ENCODE measurements around the gene MTX1.
A peak's percentile ranks its signal among the peaks of the same experiment; 100 is the strongest.
"Not testable (repeated sequence)": the region's sequence is repeated elsewhere in the genome, so short reads cannot be mapped to it uniquely, and the experiment has no call there.

Gene MTX1

DNA sequence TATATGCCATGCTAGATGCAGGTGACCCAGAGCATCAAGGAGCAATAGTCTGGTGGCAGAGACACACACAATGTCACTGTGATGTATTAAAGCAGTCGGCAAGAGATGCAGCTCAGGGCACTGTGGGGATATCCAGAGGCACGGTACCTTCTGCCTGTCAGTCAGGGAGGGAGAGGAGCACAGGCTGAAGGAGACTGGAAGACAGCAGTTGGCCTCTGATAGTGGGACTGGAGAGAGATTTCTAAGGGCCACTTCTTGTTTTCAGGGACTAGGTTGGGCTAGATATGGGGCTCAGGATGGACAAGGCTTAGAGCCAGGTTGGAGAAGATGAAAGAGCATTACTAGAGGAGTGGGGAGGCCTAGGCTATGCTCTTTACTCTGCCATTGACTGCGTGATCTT is 22.8 kb downstream of the MTX1 start:
- not testable (repeated sequence) for DNase-seq (ENCODE audit: low read depth in 2 of 2, low spot score in 1 of 2)

DNA sequence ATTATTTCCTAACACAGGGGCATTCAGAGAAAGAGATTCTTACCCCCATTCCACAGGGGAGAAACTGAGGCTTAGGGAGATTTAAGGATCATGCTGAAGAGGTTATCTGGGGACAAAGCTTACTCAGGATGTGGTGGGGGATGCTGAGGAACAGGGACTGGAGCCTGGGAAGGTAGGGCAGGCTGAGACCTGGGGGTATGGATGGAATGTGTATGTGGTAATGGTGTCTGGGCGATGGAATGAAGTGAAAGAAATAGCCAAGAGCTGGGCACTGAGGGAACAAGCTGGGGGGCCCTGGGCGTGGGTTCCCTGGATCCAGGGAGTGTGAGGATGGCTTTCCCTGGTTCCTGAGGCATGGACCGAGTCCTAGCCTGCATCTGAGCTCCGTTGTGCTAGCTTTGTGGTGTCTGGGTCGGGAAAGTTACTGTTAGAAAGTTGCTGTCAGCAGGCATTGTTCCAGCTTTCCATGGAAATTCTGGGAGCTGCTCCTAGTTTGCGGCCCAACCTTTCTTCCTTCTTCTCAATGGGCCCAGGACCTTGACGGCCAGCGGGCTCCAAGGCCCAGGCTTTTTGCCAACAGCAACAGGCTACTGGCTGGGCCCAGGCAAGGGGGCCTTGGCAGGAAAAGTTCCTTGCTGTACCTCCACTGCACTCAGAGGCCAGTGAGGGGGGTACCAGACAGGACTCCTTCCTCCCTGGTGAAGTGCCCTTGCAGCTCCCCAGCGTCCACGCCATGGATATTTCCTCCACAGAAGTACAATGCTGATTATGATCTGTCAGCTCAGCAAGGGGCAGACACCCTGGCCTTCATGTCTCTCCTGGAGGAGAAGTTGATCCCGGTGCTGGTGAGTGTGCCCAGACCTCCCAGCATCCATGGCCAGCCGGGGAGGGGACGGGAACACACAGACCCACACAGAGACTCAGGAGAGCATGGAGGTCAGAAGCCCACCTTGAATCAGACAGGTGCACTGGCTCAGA is 23.8 kb downstream of the MTX1 start:
- DNase-seq (ENCODE audit: low read depth in 2 of 2, low spot score in 1 of 2): not testable (repeated sequence)

DNA sequence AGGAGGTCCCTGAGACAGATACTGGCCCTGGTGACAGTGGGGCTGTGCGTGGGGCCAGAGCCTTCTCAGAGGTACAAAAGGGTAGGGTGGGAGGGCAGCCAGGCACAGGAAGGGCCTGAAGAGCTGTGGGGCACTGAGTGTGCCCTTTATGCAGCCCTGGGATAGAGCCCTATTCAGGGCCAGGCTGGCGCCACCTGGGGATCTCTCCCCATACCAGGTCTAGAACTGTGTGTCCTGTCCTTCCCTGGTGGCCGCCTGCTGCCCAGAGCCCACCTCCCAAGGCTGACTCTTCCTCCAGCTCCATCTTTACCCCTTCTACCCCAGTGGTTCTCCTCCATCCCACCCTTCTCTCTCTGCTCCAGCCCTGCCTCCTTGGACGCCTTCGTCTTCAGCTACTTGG is 25.0 kb downstream of the MTX1 start:
- not testable (repeated sequence) for DNase-seq (ENCODE audit: low read depth in 2 of 2, low spot score in 1 of 2)

DNA sequence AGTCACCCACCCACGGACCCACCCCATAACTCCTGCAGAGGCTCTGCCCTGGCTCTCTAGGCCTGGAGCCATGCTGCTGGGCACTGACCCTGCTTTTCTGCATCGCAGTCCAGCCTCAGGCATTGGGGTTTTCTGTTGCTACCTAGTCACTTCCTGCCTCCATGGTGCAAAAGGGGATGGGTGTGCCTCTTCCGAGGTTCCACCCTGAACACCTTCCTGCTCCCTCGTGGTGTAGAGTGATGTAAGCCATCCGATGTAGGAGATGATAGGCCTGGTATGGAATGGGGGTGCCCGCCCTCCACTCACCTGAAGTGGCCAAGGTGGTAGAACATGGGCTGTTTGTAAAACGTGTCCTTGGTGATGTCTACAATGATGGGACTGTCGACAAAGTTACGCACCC is 26.9 kb downstream of the MTX1 start:
- not testable (repeated sequence) for DNase-seq (ENCODE audit: low read depth in 2 of 2, low spot score in 1 of 2)

DNA sequence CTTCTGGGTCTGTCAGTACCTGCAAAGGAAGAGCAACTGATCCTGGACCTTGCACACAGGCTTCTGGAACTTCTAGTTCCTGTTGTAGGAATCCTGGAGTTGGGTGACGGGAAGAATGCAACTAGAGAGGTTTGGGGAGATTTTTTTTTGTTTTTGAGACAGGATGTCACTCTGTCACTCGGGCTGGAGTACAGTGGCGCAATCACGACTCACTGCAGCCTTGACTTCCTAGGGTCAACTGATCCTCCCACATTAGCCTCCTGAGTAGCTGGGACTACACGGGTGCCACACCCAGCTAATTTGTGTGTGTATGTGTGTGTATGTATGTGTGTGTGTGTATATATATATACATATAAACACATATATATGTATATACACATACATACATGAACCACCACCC is 28.0 kb downstream of the MTX1 start:
- DNase-seq (ENCODE audit: low read depth in 2 of 2, low spot score in 1 of 2): no peak

DNA sequence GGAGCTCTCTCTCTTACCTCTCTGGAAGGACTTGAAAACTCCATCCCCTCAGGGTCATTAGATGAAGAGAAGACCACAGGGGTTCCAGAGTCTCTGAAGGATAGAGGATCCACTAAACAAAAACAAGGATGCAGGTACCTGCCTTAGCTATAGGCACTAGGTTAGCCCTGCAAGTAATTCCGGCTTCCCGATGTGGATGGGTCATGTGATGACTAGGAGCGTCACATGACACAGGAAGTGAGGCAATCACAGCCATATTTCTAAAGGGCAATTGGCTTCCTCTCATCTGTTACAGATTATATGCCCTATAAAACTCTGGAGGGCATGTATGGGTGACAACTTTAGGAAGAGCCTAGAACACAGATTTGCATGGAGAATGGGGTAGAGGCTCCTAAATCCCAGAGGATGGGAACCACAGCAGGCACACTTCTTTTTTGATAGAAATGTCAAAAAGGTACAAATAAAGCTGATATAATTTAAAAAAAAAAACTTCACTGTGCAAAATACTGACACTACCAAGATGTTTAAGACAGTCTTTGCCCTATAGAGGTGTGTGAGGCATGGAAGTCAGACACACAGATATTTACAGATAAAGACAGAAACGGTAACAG is 32.7 kb downstream of the MTX1 start:
- DNase-seq (ENCODE audit: low read depth in 2 of 2, low spot score in 1 of 2): no peak

DNA sequence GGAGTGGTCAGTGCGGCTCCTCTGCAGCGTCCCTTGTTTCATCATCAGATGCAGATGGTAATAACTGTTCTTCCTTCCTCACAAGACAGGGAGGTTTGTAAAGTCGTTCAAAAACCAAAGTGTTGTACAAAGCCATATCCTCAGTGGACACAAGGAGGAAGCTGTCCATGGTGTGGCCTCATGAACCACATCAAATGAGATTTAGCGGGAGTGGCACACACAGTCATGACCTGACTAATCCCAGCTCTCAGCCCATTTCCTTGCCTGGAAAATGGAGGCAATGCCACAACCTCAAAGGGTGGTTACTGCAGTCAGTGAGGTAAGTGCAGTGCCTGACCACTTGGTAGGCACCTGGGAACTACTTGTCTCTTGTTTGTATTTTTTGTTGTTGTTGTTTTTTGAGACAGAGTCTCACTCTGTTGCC is 33.4 kb downstream of the MTX1 start:
- no peak for DNase-seq (ENCODE audit: low read depth in 2 of 2, low spot score in 1 of 2)

DNA sequence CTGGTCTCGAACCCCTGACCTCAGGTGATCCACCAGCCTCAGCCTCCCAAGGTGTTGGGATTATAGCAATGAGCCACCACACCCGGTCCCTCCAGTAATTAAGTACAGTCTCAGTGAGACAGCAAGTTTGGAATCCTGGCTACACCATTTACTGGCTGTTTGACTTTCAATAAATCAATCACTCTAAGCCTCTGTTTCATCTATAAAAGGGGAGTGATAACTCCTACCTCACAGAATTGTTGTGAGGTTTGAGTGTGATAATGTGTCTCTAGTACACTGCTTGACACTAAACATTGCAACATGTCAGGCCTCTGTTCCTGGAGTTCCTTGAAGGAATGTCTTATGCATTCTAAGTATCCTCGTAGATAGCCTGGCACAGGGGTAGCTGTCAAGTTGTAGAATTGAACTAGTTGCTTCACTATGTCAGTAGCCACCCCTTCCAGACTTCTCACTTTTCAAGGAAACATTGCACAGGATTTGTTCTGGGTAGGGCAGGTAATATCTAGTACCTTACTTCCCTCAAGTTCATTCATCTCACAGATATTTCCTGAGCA is 34.4 kb downstream of the MTX1 start:
- no peak for DNase-seq (ENCODE audit: low read depth in 2 of 2, low spot score in 1 of 2)

DNA sequence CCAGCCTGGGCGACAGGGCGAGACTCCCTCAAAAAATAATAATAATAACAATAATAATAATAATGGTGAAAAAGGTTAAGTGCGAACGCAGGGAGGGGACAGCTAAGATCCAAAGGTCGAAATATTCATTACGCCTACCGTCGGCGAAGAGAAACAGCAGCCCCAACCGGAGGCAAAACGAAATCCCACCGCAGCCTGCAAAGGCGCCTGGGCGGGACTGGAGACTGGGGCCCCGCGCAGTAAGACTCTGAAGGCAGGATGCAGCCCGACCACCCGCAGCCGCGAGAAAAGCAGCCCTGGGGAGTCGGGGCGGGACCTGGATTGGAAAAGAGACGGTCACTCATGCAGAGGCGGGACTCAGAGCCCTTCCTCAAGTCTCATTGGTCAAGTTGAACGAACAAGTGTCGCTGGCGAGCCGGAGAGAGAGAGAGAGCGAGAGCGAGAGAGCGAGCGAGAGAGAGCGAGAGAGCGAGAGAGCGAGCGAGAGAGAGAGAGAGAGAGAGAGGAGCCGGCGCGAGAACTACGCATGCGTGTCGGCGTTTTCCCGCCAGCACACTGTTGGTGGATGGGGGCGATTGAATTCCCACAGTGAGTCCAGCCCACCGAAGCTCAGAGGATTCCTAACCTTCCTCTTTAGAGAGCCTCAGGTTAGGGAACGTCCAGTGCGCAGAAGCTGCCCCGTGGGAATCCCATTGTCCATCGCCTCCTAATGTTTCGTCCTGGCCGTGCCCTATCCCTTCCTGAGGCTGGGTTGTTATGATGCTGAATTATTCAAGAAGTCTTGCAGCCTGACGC is 36.1 kb downstream of the MTX1 start:
- peak; percentile 75 to 82 for DNase-seq (ENCODE audit: low read depth in 2 of 2, low spot score in 1 of 2)

DNA sequence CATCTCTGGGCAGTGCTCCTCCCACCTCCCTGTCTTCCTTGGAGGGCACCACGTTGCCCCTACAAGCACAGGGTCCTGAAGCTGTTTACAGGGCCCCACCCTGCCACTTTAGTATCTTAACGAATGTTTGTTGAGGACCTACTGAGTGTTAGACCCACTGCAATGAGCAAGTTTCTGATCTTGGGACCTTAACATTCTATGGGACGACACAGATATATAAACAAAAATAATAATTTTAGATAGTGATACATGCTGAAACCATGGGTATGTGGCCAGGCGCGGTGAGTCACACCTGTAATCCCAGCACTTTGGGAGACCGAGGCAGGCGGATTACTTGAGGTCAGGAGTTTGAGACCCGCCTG is 36.6 kb downstream of the MTX1 start:
- DNase-seq (ENCODE audit: low read depth in 2 of 2, low spot score in 1 of 2): no peak

DNA sequence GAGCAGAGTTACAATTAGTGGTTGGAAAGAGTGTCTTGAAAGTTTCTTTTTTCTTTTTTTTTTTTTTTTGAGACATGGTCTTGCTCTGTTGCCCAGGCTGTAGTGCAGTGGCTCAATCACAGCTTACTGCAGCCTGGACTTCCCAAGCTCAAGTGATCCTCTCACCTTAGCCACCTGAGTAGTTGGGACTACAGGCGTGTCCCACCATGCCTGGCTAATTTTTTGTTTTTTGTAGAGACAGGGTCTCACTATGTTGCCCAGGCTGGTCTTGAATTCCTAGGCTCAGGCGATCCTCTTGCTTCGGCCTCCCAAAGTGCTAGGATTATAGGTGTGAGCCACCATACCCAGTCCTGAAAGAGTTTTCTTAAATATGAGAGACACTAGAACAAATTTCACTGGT is 38.3 kb downstream of the MTX1 start:
- DNase-seq (ENCODE audit: low read depth in 2 of 2, low spot score in 1 of 2): not testable (repeated sequence)

DNA sequence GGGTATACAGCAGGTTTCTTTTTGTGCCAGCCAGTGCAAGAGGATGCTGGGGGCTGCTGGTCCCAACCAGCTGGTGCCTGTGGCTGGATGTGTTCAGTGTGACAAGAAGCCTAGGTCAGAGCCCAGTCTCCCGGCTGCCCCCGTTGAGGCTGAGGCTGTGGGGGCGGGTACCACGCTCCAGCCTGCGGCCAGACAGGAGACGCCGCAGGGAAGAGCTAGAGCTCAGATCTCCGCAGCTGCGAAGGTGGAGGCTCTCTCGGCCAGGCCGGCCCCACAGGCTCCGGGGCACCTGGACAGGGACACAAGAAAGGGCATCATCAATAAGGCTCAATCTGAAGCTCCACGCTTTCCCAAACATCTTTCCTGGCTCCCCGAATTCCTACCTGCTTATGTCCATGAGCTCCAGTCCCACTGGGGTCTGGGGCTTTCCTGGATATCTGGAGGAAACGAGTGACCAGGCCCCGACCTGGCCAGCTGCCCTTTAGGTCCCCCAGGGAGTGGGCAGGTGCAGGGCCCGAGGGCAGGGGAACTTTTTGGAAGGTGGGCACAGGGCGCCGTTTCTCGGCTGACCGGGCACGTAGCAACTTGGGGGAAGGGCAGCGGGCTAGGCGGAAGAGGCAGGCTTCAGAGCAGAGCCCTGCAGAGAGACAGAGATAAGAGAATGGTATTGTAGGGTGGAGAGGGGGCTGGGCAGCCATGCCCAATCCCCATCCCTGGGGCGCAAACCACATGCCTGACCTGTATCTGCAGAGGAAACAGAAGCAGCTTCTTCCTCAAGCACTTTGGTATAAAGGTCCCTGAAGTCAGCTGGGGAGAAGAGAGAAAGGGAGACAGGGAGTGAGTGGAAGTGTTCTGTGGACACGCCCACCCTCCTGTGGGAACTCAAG is 39.4 kb downstream of the MTX1 start:
- no peak for DNase-seq (ENCODE audit: low read depth in 2 of 2, low spot score in 1 of 2)

DNA sequence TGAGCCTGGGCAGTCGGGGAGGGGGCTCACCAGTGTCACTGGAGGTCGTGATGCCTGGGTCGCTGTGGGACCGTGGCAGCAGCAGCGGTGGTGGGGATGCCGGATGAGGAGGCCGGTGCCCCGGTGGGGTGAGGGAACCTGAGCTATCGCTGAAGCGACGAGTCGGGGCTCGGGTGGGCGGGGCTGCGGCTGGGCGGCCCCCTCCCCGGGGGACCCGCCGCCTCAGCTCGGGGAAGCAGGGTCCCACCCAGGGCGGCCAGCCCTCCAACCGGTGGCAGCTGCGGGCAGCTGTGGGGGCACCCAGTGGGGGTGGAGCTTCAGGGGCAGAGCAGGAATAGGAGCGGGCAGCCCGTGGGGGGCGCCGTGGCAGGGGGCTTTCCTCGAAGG is 41.7 kb downstream of the MTX1 start:
- DNase-seq (ENCODE audit: low read depth in 2 of 2, low spot score in 1 of 2): no peak

DNA sequence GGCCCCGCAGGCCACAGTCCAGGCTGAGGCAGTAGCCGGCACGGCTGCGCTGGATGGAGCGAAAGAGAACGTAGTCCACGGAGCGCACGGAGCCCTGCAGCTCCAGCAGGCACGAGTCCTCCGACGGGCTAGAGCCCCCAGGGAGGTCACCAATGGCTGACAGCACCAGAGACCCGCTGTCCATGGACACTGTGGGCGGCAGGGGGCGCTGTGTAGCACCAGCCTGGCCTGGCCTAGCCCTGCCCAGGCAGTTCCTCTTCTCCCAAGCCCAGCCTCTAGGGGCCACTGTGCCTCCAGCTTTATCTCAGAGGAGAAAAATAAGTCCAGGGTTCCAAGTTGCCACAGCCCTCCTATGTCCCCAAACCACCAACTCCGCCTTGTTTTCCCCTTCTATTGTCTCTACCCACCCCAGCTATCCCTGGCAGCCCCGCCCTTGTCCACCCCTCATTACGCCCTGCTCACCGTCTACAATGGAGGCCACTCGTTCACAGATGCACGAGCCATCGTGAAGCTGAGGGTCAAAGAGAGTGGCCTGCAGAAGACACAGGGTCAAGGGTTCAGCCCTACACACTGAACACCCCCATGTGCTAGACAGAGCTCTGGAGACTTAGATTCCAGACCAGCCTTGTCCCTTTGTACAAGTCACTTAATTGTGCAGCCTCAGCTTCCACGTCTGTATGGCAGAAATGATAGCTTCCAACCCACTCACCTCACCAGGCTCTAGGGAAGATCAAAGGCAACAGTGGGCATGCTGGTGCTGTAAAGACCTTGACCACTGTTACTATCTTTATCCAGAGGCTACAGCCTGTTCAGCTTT is 42.3 kb downstream of the MTX1 start:
- peak; percentile 87 to 95 for DNase-seq (ENCODE audit: low read depth in 2 of 2, low spot score in 1 of 2)

DNA sequence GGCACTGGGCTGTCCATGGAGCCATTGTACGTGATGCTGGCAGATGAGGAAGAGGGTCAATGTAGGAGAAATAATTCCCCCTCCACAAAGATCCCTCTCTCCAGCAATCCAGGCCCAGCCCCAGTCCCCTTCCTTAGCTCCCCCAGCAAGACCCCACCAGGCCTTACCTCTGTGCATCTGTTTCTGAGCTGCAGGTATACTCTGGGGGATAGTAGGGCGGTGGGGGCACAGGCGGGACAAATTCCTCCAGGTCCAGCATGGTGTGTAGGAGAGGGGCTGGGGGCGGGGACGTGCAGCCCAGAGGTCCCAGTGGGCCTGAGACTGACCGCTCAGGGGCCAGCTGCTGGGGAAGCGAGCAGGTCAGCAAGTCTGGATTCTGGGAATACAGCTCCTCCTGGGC is 43.1 kb downstream of the MTX1 start:
- no peak for DNase-seq (ENCODE audit: low read depth in 2 of 2, low spot score in 1 of 2)

DNA sequence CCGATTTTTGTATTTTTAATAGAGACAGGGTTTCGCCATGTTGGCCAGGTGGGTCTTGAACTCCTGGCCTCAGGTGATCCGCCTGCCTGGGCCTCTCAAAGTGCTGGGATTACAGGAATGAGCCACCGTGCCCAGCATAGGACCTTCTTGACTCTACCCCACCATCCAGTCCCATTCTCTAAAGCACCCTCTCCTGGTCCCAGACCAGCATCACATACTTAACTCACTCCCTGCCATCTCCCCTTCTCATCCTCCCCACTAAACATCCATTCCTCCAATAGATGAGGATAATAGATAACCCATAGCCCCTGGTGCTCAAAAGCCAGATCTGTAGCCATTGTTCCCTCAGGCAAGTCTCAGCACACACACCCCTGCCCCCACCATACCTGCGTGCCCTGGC is 44.7 kb downstream of the MTX1 start:
- DNase-seq (ENCODE audit: low read depth in 2 of 2, low spot score in 1 of 2): no peak

DNA sequence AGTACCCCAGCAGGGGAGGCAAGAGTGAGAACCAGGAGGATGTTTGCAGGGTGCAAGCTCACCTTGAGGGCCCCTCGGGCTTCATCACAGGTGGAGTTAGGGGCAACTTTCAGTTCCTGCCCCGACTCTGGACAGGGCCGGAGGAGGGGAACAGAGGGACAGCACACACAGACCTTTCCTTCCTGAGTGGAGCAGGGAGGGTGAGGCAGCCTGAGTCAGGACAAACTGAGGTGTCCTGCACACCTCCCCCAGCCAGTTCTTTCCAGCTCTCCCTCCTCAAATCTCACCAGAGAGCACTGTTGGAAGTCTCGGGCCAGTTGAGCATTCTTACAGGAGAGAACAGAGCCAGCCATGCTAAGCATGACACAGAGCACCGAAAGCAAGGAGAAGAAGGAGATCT is 45.3 kb downstream of the MTX1 start:
- DNase-seq (ENCODE audit: low read depth in 2 of 2, low spot score in 1 of 2): no peak

DNA sequence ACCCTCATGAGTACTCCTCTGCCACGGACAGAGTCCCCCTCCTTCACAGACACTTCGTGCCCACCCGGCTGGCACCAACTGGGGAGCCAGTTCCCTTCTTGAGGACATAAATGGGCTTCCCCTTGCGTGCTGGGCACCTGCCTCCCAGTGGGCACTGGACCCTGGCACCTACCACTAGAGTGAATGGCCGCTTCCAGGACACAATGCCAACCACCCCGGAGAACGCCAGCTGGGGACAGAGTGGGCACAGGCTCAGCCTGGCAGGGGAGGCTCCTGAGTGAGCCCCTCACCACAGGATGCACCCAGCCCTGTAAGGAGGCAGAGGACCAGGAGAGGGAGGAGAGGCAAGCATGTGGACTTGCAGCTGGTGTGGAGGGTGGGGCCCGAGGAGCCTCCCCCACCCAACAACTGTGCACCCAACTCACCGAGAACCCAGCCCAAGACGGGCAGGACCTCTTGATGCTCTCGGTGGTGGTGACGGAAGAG is 45.8 kb downstream of the MTX1 start:
- DNase-seq (ENCODE audit: low read depth in 2 of 2, low spot score in 1 of 2): no peak

DNA sequence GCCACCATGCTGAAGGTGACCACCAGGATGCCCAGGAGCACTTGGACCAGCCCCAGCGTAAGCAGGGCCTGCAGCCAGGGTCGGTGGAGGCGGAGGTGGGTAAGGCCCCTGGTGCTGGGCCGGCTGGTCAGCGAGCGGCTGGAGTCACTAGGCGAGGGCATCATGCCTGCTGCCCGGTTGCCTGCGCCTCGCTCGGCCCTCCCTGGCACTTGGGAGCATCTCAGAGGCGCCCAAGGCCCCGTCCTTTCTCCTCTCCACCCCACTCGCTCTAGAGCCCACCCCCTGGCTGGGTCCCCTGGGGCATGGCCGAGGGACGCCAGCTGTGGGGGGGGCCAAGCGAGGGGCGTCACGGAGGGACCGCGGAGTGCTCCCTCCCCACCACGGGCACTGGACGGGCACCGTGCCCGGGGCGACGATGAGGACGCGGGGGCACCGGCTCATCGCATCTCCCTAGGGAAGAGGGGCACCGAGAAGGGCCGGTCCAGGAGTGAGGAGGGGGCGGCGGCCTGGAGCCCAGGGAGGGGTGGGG is 46.3 kb downstream of the MTX1 start:
- no peak for DNase-seq (ENCODE audit: low read depth in 2 of 2, low spot score in 1 of 2)

Measured in stimulated activated CD8-positive, alpha-beta memory T cell treated with anti-CD3 and anti-CD28 coated beads, Interleukin-4, amount 100 ng/mL, for 4 hours (primary cell).